Loucy (cell line): ENCODE data around the gene TGFBR3.

Experiments
- H2AFZ ChIP-seq: fragments of 200-600 bp; sonication (generic); 2 replicates; pipeline ENCODE4 v1.6.0; 2016; ENCODE audit warnings: antibody characterized with exemption, mild to moderate bottlenecking, low read length, moderate library complexity
- H3F3A ChIP-seq: fragments of 200-600 bp; 2 replicates; pipeline ENCODE4 v1.6.0; 2016; ENCODE audit warnings: antibody characterized with exemption, low read depth, mild to moderate bottlenecking
- H3K27me3 ChIP-seq: fragments of 200-600 bp; sonication (generic); 2 replicates; pipeline ENCODE4 v1.6.1; 2014; ENCODE audit warnings: low read length, mild to moderate bottlenecking; ENCODE audit not compliant: insufficient read depth, poor library complexity, severe bottlenecking
- H3K36me3 ChIP-seq: fragments of 200-600 bp; sonication (generic); 2 replicates; pipeline ENCODE4 v1.6.1; 2016; ENCODE audit warnings: low read length; ENCODE audit not compliant: insufficient read depth
- H3K4me1 ChIP-seq: fragments of 200-600 bp; sonication (generic); 2 replicates; pipeline ENCODE4 v1.5.1; 2014; ENCODE audit warnings: low read length, mild to moderate bottlenecking; ENCODE audit not compliant: insufficient read depth, poor library complexity, severe bottlenecking
- H3K4me2 ChIP-seq: fragments of 200-600 bp; sonication (generic); 2 replicates; pipeline ENCODE4 v1.6.0; 2014; ENCODE audit warnings: antibody characterized with exemption, low read length, low read depth, mild to moderate bottlenecking; ENCODE audit not compliant: poor library complexity, severe bottlenecking
- H3K4me3 ChIP-seq: fragments of 200-600 bp; sonication (generic); 2 replicates; pipeline ENCODE4 v1.5.1; 2014; ENCODE audit warnings: low read length, mild to moderate bottlenecking, mixed read lengths; ENCODE audit not compliant: poor library complexity, severe bottlenecking
- H3K79me2 ChIP-seq: fragments of 200-600 bp; sonication (generic); 2 replicates; pipeline ENCODE4 v1.6.1; 2014; ENCODE audit warnings: low read length; ENCODE audit not compliant: insufficient read depth
- H3K9ac ChIP-seq: fragments of 200-600 bp; sonication (generic); 2 replicates; pipeline ENCODE4 v1.6.0; 2014; ENCODE audit warnings: mild to moderate bottlenecking, low read depth, low read length, moderate library complexity; ENCODE audit not compliant: poor library complexity, severe bottlenecking
- H3K9me2 ChIP-seq: fragments of 200-600 bp; sonication (generic); replicated peaks from 2 replicates; pipeline ENCODE4 v1.6.1; 2016; ENCODE audit warnings: low read depth, low read length, mixed read lengths
- H3K9me3 ChIP-seq: fragments of 200-600 bp; sonication (generic); 2 replicates; pipeline ENCODE4 v1.6.1; 2014; ENCODE audit warnings: mild to moderate bottlenecking, antibody characterized with exemption, low read length, low read depth; ENCODE audit not compliant: insufficient read depth
- H4K20me1 ChIP-seq: fragments of 200-600 bp; sonication (generic); 2 replicates; pipeline ENCODE4 v1.6.0; 2014; ENCODE audit warnings: antibody characterized with exemption, low read length, mild to moderate bottlenecking; ENCODE audit not compliant: insufficient read depth, poor library complexity, severe bottlenecking
- CTCF ChIP-seq: fragments of 200-600 bp; sonication (generic); conservative IDR thresholded peaks from 2 replicates; pipeline ENCODE4 v1.5.1; 2014; ENCODE audit warnings: mild to moderate bottlenecking, antibody characterized with exemption, low read length
- EZH2phosphoT487 ChIP-seq: fragments of 200-600 bp; IDR thresholded peaks from 2 replicates; pipeline ENCODE4 v1.6.1; 2018; ENCODE audit warnings: antibody characterized with exemption, mild to moderate bottlenecking, moderate library complexity, borderline replicate concordance

TGFBR3 gene

GRCh38 chr1:91881280-91881679 lies 4.7 kb downstream of the TGFBR3 start:
- Histone ChIP-seq H3K9ac (no peak overlapping the region), H4K20me1 (no peaks in the 10 kb centered on the region), H3K4me2 (no peak overlapping the region), H3K9me2 (no peaks in the 10 kb centered on the region), H3K27me3 (peaks cover 22% of the 10 kb centered on the region), H3K4me1 (peaks cover 17% of the 10 kb centered on the region), H3K4me3 (no peak overlapping the region), H2AFZ (no peak overlapping the region), H3K79me2 (no peaks in the 10 kb centered on the region), H3F3A (no peaks in the 10 kb centered on the region), H3K36me3 (no peaks in the 10 kb centered on the region), H3K9me3 (no peaks in the 10 kb centered on the region)
- TF ChIP-seq EZH2phosphoT487 (no peak), CTCF (no peak)

GRCh38 chr1:91879733-91880132 lies 6.2 kb downstream of the TGFBR3 start:
- Histone ChIP-seq H2AFZ (no peak overlapping the region), H3K9me3 (no peaks in the 10 kb centered on the region), H3K79me2 (no peaks in the 10 kb centered on the region), H3K4me3 (no peak overlapping the region), H3K4me2 (no peak overlapping the region), H3F3A (no peaks in the 10 kb centered on the region), H3K9ac (no peak overlapping the region), H3K4me1 (peaks cover 4% of the 10 kb centered on the region), H3K27me3 (peaks cover 8% of the 10 kb centered on the region), H4K20me1 (no peaks in the 10 kb centered on the region), H3K9me2 (no peaks in the 10 kb centered on the region), H3K36me3 (no peaks in the 10 kb centered on the region)
- no peak for TF ChIP-seq EZH2phosphoT487
- TF ChIP-seq CTCF: no peak

- H2AFZ ChIP-seq: no peak overlapping the region
- H3K4me1 ChIP-seq: peaks cover 4% of the 10 kb centered on the region
- H3K9ac ChIP-seq: no peak overlapping the region
- H3K79me2 ChIP-seq: no peaks in the 10 kb centered on the region
- H3K9me2 ChIP-seq: no peaks in the 10 kb centered on the region
- no peaks in the 10 kb centered on the region for H4K20me1 ChIP-seq
- TF ChIP-seq EZH2phosphoT487: no peak
- no peak for TF ChIP-seq CTCF
- H3F3A ChIP-seq: no peaks in the 10 kb centered on the region
- no peaks in the 10 kb centered on the region for H3K9me3 ChIP-seq
- H3K27me3 ChIP-seq: no peaks in the 10 kb centered on the region
- no peak overlapping the region for H3K4me3 ChIP-seq
- no peaks in the 10 kb centered on the region for H3K36me3 ChIP-seq
- no peak overlapping the region for H3K4me2 ChIP-seq
These were observed 8.3 kb downstream of the TGFBR3 start for GRCh38 chr1:91877574-91878208.
